HCT116 (cell line): ENCODE measurements around the gene EGFL7. TPM values are rescaled to one million over a fixed set of nuclear protein-coding genes. Genes with fewer than 3 reads are reported as not detected.

Experiments used
- ATAC-seq: fragments of 200-7000 bp; cut with Tn5 transposase; 2 replicates; pipeline ENCODE4 v1.9.1; 2020; ENCODE audit warnings: mild to moderate bottlenecking, moderate library complexity
- BruUV-seq: library from RNA; stranded (reverse); fragments of 400-500 nt; replicated peaks from 2 replicates; lab custom pipeline; 2021; lab: Mats Ljungman, UMichigan
- CTCF ChIA-PET: fragments of 300-600 bp; sonication (Branson Sonifier 250); formaldehyde crosslinking; loops from one replicate; lab custom pipeline; 2021; ENCODE audit warnings: antibody characterized with exemption; lab: Charles Lee
- POLR2A ChIA-PET: fragments of 300-600, 350-600 bp; sonication (Branson Sonifier 250); formaldehyde crosslinking; loops from one replicate; lab custom pipeline; 2021; ENCODE audit warnings: antibody characterized with exemption; lab: Charles Lee
- RAD21 ChIA-PET, 2 experiments: fragments of 300-600 bp; sonication (Branson Sonifier 250); formaldehyde crosslinking; loops; one replicate each; lab custom pipeline; 2023; ENCODE audit warnings: low total read pairs in 2 of 2; ENCODE audit not compliant: uncharacterized antibody in 2 of 2, unreplicated experiment in 2 of 2, low non-redundant PET in 1 of 2; lab: Charles Lee
- DNase-seq: peaks from one replicate; pipeline ENCODE4 v3.0.0-alpha.2; 2010; ENCODE audit warnings: low read depth, low spot score
- H2AFZ ChIP-seq: fragments of 200-600 bp; shearing (Covaris generic), sonication (generic); 2 replicates; pipeline ENCODE4 v1.6.1; 2017; ENCODE audit warnings: low read depth, mixed run types, mixed read lengths, antibody characterized with exemption, low read length; ENCODE audit not compliant: poor library complexity, severe bottlenecking
- H3K27ac ChIP-seq: 2 replicates; pipeline ENCODE4 v1.5.1; 2012; ENCODE audit warnings: low read depth, low read length
- H3K27me3 ChIP-seq: fragments of 200-600 bp; sonication (generic); 2 replicates; pipeline ENCODE4 v1.6.1; 2016; ENCODE audit warnings: mixed run types, low read length, mixed read lengths; ENCODE audit not compliant: insufficient read depth
- H3K36me3 ChIP-seq, 2 experiments: fragments of 200-500 bp in 1 of 2; fragments of 200-600 bp in 1 of 2; sonication (Bioruptor generic) in 1 of 2; sonication (generic) in 1 of 2; 2 replicates each; pipeline versions ENCODE4 v1.5.1 to v1.6.1; 2014 to 2016; ENCODE audit warnings: low read length in 2 of 2, inconsistent platforms in 1 of 2, mixed read lengths in 1 of 2, mixed run types in 1 of 2; ENCODE audit not compliant: insufficient read depth in 2 of 2, control insufficient read depth in 1 of 2
- H3K4me1 ChIP-seq, 2 experiments: fragments of 200-600 bp in 1 of 2; sonication (generic) in 1 of 2; 2 replicates each; pipeline versions ENCODE4 v1.5.1 to v1.6.1; 2012 to 2017; ENCODE audit warnings: low read length in 2 of 2, inconsistent platforms in 1 of 2, mild to moderate bottlenecking in 1 of 2, mixed read lengths in 1 of 2, mixed run types in 1 of 2, moderate library complexity in 1 of 2; ENCODE audit not compliant: insufficient read depth in 2 of 2, control insufficient read depth in 1 of 2
- H3K4me2 ChIP-seq: fragments of 200-600 bp; sonication (generic); 2 replicates; pipeline ENCODE4 v1.6.1; 2017; ENCODE audit warnings: mixed run types, low read length, mixed read lengths
- H3K4me3 ChIP-seq, 2 experiments: fragments of 200-600 bp in 1 of 2; sonication (generic) in 1 of 2; replicated peaks in 1 of 2; 2 replicates each; pipeline ENCODE4 v1.5.1; 2011 to 2016; ENCODE audit warnings: low read length in 2 of 2, control low read depth in 1 of 2, low read depth in 1 of 2, mild to moderate bottlenecking in 1 of 2, mixed read lengths in 1 of 2, mixed run types in 1 of 2
- H3K79me2 ChIP-seq: fragments of 200-600 bp; sonication (generic); 2 replicates; pipeline ENCODE4 v1.6.1; 2017; ENCODE audit warnings: mild to moderate bottlenecking, mixed run types, low read length, moderate library complexity, mixed read lengths; ENCODE audit not compliant: insufficient read depth
- H3K9ac ChIP-seq: fragments of 200-600 bp; sonication (generic); 2 replicates; pipeline ENCODE4 v1.6.1; 2016; ENCODE audit warnings: low read length, mixed read lengths
- H3K9me2 ChIP-seq: fragments of 200-600 bp; sonication (generic), shearing (Covaris generic); 2 replicates; pipeline ENCODE4 v1.6.1; 2017; ENCODE audit warnings: mixed run types, mild to moderate bottlenecking, moderate library complexity; ENCODE audit not compliant: insufficient read depth
- H3K9me3 ChIP-seq, 2 experiments: fragments of 200-500 bp in 1 of 2; fragments of 200-600 bp in 1 of 2; sonication (Bioruptor generic) in 1 of 2; sonication (generic) in 1 of 2; 2 replicates each; pipeline ENCODE4 v1.6.1; 2014 to 2017; ENCODE audit warnings: low read length in 2 of 2, mixed read lengths in 2 of 2, inconsistent platforms in 1 of 2, low read depth in 1 of 2, mild to moderate bottlenecking in 1 of 2, mixed run types in 1 of 2, moderate library complexity in 1 of 2; ENCODE audit not compliant: control insufficient read depth in 1 of 2, insufficient read depth in 1 of 2
- H4K20me1 ChIP-seq: fragments of 200-600 bp; sonication (generic), shearing (Covaris generic); 2 replicates; pipeline ENCODE4 v1.6.1; 2017; ENCODE audit warnings: mixed run types, mild to moderate bottlenecking, moderate library complexity; ENCODE audit not compliant: insufficient read depth
- EZH2 ChIP-seq: fragments of 200-600 bp; sonication (generic); IDR thresholded peaks from 2 replicates; pipeline ENCODE4 v1.6.1; 2017; ENCODE audit warnings: antibody characterized with exemption, mixed run types
- FOSL1 ChIP-seq: IDR thresholded peaks from 2 replicates; pipeline ENCODE4 v1.6.1; 2012; ENCODE audit warnings: low read depth
- SP1 ChIP-seq: IDR thresholded peaks from 2 replicates; pipeline ENCODE4 v1.6.1; 2012; ENCODE audit warnings: low read depth
- SRF ChIP-seq: IDR thresholded peaks from 2 replicates; pipeline ENCODE4 v1.6.1; 2012; ENCODE audit warnings: low read depth
- ZBTB33 ChIP-seq: IDR thresholded peaks from 2 replicates; pipeline ENCODE4 v1.6.1; 2011; ENCODE audit warnings: mild to moderate bottlenecking, low read length, moderate library complexity; ENCODE audit not compliant: insufficient replicate concordance; ENCODE audit errors: extremely low read depth
- intact Hi-C: fragments of 100-400 bp; cut with micrococcal nuclease; formaldehyde crosslinking; loops from 2 replicates; pipeline ENCODE4 v1.10.0; 2022
- total RNA-seq: library from RNA; stranded (reverse); gene quantifications from one replicate; pipeline ENCODE4 v1.2.1, GENCODE V29; 2021; ENCODE audit not compliant: unreplicated experiment

EGFL7 gene
- total RNA-seq, 1 experiment from 2014 or later = 82.0 TPM

- no peak for ATAC-seq
- CTCF ChIA-PET = no interaction called here
- TF ChIP-seq SRF (no peak), SP1 (no peak), EZH2 (no peak)
Measured at GRCh38 chr9:136691316-136692184, 28.8 kb downstream of the EGFL7 start.

DNA sequence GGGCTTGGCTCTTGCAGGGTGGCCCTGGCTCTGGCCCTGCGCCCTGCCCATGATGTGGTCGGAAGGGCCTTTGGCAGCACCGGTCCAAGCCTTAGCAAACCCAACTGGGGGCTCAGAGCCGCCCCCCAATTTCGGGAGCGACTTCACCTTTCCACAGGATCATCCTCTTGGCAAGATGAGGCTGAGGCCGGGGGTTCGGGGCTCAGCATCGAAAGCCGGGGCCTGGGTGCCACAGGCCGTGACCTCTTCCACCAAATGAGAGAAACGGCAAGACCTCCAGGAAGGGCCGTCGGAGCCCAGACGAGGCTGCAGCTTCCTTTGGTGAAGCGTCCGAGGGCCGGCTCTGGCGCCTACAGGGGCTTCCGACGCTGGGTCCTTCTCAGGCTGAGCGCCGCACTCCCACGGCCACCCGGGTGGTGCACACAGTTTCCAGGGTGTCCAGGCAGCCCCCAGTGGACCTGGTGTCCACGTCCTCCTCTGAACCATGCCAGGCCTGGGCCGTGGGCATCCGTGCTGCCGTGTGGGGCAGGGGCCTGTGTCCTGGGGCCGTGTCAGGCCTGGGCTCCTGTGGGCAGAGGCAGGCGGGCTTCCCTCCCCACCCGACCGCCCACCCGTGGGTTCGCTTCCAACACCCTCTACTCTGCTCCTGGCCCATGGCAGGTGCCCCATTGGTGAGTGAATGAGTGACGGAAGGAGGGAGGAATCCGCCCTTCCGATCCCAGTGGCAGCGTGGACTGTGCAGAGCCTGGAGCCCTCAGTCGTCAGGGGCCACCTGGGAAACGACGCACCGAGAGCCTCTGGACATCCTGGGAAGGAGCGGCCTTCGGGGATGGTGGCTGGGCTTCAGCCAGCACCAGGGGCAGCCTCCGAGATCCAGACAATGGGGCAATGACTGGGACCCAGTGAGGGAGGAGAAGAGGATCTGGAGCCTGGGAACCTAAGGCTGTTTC is 29.7 kb downstream of the EGFL7 start:
- H3K9ac ChIP-seq = peak overlapping the region; percentile 74; the same call in 1 of the 2 replicates
- no TSS peak for BruUV-seq
- no peaks in the 10 kb centered on the region for H3K9me2 ChIP-seq
- ChIA-PET POLR2A (no interaction called here), RAD21 (no interaction called here), CTCF (no interaction called here)
- H3K4me2 ChIP-seq = peak overlapping the region; percentile 98
- no peaks in the 10 kb centered on the region for H4K20me1 ChIP-seq
- no peak overlapping the region for H3K4me3 ChIP-seq
- H3K9me3 ChIP-seq = no peaks in the 10 kb centered on the region
- DNase-seq (no peak), ATAC-seq (no peak)
- no peaks in the 10 kb centered on the region for H3K27me3 ChIP-seq
- TF ChIP-seq ZBTB33 (no peak), FOSL1 (no peak)
- intact Hi-C loops = no loop called here
- H3K79me2 ChIP-seq = no peaks in the 10 kb centered on the region
- no peaks in the 10 kb centered on the region for H3K36me3 ChIP-seq
- H3K4me1 ChIP-seq = peaks cover 61 to 83% of the 10 kb centered on the region in 2 experiments
- peak overlapping the region; percentile 92 for H3K27ac ChIP-seq
- no peak overlapping the region for H2AFZ ChIP-seq

More at GRCh38 chr9:136691316-136692184, 28.8 kb downstream of the EGFL7 start:
- no peaks in the 10 kb centered on the region for H3K9me2 ChIP-seq
- no peak overlapping the region for H3K4me3 ChIP-seq
- no peaks in the 10 kb centered on the region for H4K20me1 ChIP-seq
- H3K36me3 ChIP-seq = no peaks in the 10 kb centered on the region
- no peaks in the 10 kb centered on the region for H3K9me3 ChIP-seq
- no peak overlapping the region for H3K9ac ChIP-seq
- no TSS peak for BruUV-seq
- no peak for DNase-seq
- no peak overlapping the region; the same call in 1 of the 2 replicates for H3K27ac ChIP-seq
- H3K79me2 ChIP-seq = peaks cover 3% of the 10 kb centered on the region
- ChIA-PET RAD21 (no interaction called here), POLR2A (no interaction called here)
- no peak overlapping the region for H2AFZ ChIP-seq
- no peaks in the 10 kb centered on the region for H3K27me3 ChIP-seq
- intact Hi-C loops = no loop called here
- peaks cover 59 to 77% of the 10 kb centered on the region in 2 experiments for H3K4me1 ChIP-seq
- H3K4me2 ChIP-seq = peak overlapping the region; percentile 33; the same call in 1 of the 2 replicates
